Neural progenitor cell (in vitro differentiated cells): Measurements from ENCODE around the gene TLR5. TPM values are rescaled to one million over a fixed set of nuclear protein-coding genes. Genes with fewer than 3 reads are reported as not detected.
A peak's percentile ranks its signal among the peaks of the same experiment; 100 is the strongest.

Experiments
- DNase-seq: peaks from one replicate; pipeline ENCODE4 v3.0.0-alpha.2; 2016; ENCODE audit warnings: low spot score
- H2AFZ ChIP-seq: fragments of 200-600 bp; sonication (generic); replicated peaks from 2 replicates; pipeline ENCODE4 v1.6.1; 2016; ENCODE audit warnings: antibody characterized with exemption
- H3F3A ChIP-seq: fragments of 200-600 bp; sonication (generic); 2 replicates; pipeline ENCODE4 v1.6.1; 2016; ENCODE audit warnings: antibody characterized with exemption, low read depth
- H3K27ac ChIP-seq: fragments of 200-600 bp; sonication (generic); 2 replicates; pipeline ENCODE4 v1.5.1; 2016; ENCODE audit warnings: mild to moderate bottlenecking
- H3K27me3 ChIP-seq: fragments of 200-600 bp; sonication (generic); 2 replicates; pipeline ENCODE4 v1.6.1; 2016; ENCODE audit warnings: mild to moderate bottlenecking, moderate library complexity
- H3K36me3 ChIP-seq: fragments of 200-600 bp; sonication (generic); 2 replicates; pipeline ENCODE4 v1.5.1; 2016
- H3K4me1 ChIP-seq: fragments of 200-600 bp; sonication (generic); 2 replicates; pipeline ENCODE4 v1.6.1; 2016; ENCODE audit warnings: mixed run types
- H3K4me2 ChIP-seq: fragments of 200-600 bp; sonication (generic); 2 replicates; pipeline ENCODE4 v1.6.1; 2016
- H3K4me3 ChIP-seq: fragments of 200-600 bp; sonication (generic); 2 replicates; pipeline ENCODE4 v1.5.1; 2016
- H3K79me2 ChIP-seq: fragments of 200-600 bp; sonication (generic); 2 replicates; pipeline ENCODE4 v1.6.1; 2016; ENCODE audit warnings: low read depth
- H3K9ac ChIP-seq: fragments of 200-600 bp; sonication (generic); 2 replicates; pipeline ENCODE4 v1.6.1; 2016
- H3K9me3 ChIP-seq: fragments of 200-600 bp; sonication (generic); 2 replicates; pipeline ENCODE4 v1.5.1; 2016; ENCODE audit warnings: low read depth
- H4K20me1 ChIP-seq: fragments of 200-600 bp; sonication (generic); 2 replicates; pipeline ENCODE4 v1.6.1; 2016; ENCODE audit warnings: low read depth
- H3K27ac Mint-ChIP-seq: 3 replicates; pipeline ENCODE4 v1.8.0; 2021; ENCODE audit warnings: mixed read lengths
- H3K27me3 Mint-ChIP-seq: 2 replicates; pipeline ENCODE4 v1.8.0; 2022; ENCODE audit warnings: low read depth, mild to moderate bottlenecking, inconsistent platforms, moderate library complexity, mixed read lengths; ENCODE audit not compliant: insufficient read depth
- H3K36me3 Mint-ChIP-seq: 3 replicates; pipeline ENCODE4 v1.8.0; 2021; ENCODE audit warnings: mixed read lengths
- H3K4me1 Mint-ChIP-seq: 3 replicates; pipeline ENCODE4 v1.8.0; 2021; ENCODE audit warnings: mixed read lengths
- H3K4me3 Mint-ChIP-seq: 3 replicates; pipeline ENCODE4 v1.8.0; 2021; ENCODE audit warnings: mild to moderate bottlenecking, moderate library complexity, mixed read lengths
- H3K9me3 Mint-ChIP-seq: 3 replicates; pipeline ENCODE4 v1.8.0; 2020; ENCODE audit warnings: mixed read lengths
- CTCF ChIP-seq: fragments of 200-600 bp; sonication (generic); IDR thresholded peaks from 2 replicates; pipeline ENCODE4 v1.5.1; 2017; ENCODE audit warnings: antibody characterized with exemption, mild to moderate bottlenecking
- EZH2 ChIP-seq: fragments of 200-600 bp; sonication (generic); IDR thresholded peaks from 2 replicates; pipeline ENCODE4 v1.6.1; 2017; ENCODE audit warnings: antibody characterized with exemption, mild to moderate bottlenecking, moderate library complexity
- EZH2phosphoT487 ChIP-seq: fragments of 200-600 bp; sonication (generic); IDR thresholded peaks from 2 replicates; pipeline ENCODE4 v1.6.1; 2017; ENCODE audit warnings: antibody characterized with exemption
- total RNA-seq: library from RNA; depleted of rRNA; stranded (reverse); fragments of >200 nt; gene quantifications from 2 replicates; pipeline ENCODE4 v1.2.3, GENCODE V29; 2015; ENCODE audit warnings: low replicate concordance

The TLR5 gene
- 0.30 and 0.68 TPM in 2 replicates for total RNA-seq

- peak; percentile 91 for DNase-seq
- peaks cover 9% of the 10 kb centered on the region for H3K27me3 Mint-ChIP-seq
- no peaks in the 10 kb centered on the region for H4K20me1 ChIP-seq
- peak within 1 kb of the TSS; percentile 59 for H3K4me3 ChIP-seq
- H3K4me2 ChIP-seq = peak within 1 kb of the TSS; percentile 76
- H2AFZ ChIP-seq = peak within 1 kb of the TSS; percentile 91
- TF ChIP-seq EZH2phosphoT487 (no peak), CTCF (peak; percentile 73), EZH2 (peak; percentile 39)
- no peaks in the 10 kb centered on the region for H3K36me3 ChIP-seq
- H3K36me3 Mint-ChIP-seq = no peaks in the 10 kb centered on the region
- no peak within 1 kb of the TSS for H3K27ac Mint-ChIP-seq
- no peaks in the 10 kb centered on the region for H3K79me2 ChIP-seq
- peaks cover 3% of the 10 kb centered on the region for H3K4me1 ChIP-seq
- H3K9ac ChIP-seq = no peak within 1 kb of the TSS
- H3K9me3 ChIP-seq = no peaks in the 10 kb centered on the region
- peak within 1 kb of the TSS; percentile 83 for H3K4me3 Mint-ChIP-seq
- H3K4me1 Mint-ChIP-seq = peaks cover 9% of the 10 kb centered on the region
- no peak within 1 kb of the TSS for H3K27ac ChIP-seq
- peaks cover 18% of the 10 kb centered on the region for H3K27me3 ChIP-seq
- H3K9me3 Mint-ChIP-seq = peaks cover 11% of the 10 kb centered on the region
- peaks cover 20% of the 10 kb centered on the region for H3F3A ChIP-seq
Observed at GRCh38 chr1:223142795-223143536, at the start of gene TLR5. TLR5 (minus strand) TSS chr1:223143248; CDS start chr1:223113031, 30,217 bp downstream.

GRCh38 chr1:223189903-223190724 is 47.1 kb upstream of the TLR5 start:
- H3K9ac ChIP-seq = no peak overlapping the region
- H3K4me1 Mint-ChIP-seq = no peaks in the 10 kb centered on the region
- H3F3A ChIP-seq = no peaks in the 10 kb centered on the region
- H3K27me3 ChIP-seq = no peaks in the 10 kb centered on the region
- no peaks in the 10 kb centered on the region for H3K79me2 ChIP-seq
- H3K9me3 ChIP-seq = no peaks in the 10 kb centered on the region
- peaks cover 1% of the 10 kb centered on the region for H3K27me3 Mint-ChIP-seq
- H4K20me1 ChIP-seq = no peaks in the 10 kb centered on the region
- no peak overlapping the region for H3K4me3 Mint-ChIP-seq
- peaks cover 6% of the 10 kb centered on the region for H3K4me1 ChIP-seq
- no peaks in the 10 kb centered on the region for H3K36me3 ChIP-seq
- no peak overlapping the region for H3K4me2 ChIP-seq
- H3K27ac Mint-ChIP-seq = no peak overlapping the region
- no peak for DNase-seq
- H3K36me3 Mint-ChIP-seq = no peaks in the 10 kb centered on the region
- H3K9me3 Mint-ChIP-seq = no peaks in the 10 kb centered on the region
- no peak overlapping the region for H3K4me3 ChIP-seq
- no peak overlapping the region for H3K27ac ChIP-seq
- H2AFZ ChIP-seq = no peak overlapping the region
- TF ChIP-seq EZH2phosphoT487 = no peak
- no peak for TF ChIP-seq CTCF
- TF ChIP-seq EZH2 = no peak

GRCh38 chr1:223189525-223189902 is 46.5 kb upstream of the TLR5 start:
- H3K36me3 ChIP-seq = no peaks in the 10 kb centered on the region
- H3K4me1 Mint-ChIP-seq = no peaks in the 10 kb centered on the region
- no peaks in the 10 kb centered on the region for H3K9me3 ChIP-seq
- no peaks in the 10 kb centered on the region for H3K79me2 ChIP-seq
- no peaks in the 10 kb centered on the region for H3K27me3 ChIP-seq
- no peak overlapping the region for H2AFZ ChIP-seq
- no peak overlapping the region for H3K27ac ChIP-seq
- H3K4me1 ChIP-seq = peaks cover 5% of the 10 kb centered on the region
- H3K4me3 ChIP-seq = no peak overlapping the region
- no peaks in the 10 kb centered on the region for H4K20me1 ChIP-seq
- H3K27me3 Mint-ChIP-seq = peaks cover 4% of the 10 kb centered on the region
- no peak overlapping the region for H3K4me3 Mint-ChIP-seq
- no peaks in the 10 kb centered on the region for H3F3A ChIP-seq
- TF ChIP-seq EZH2 = no peak
- TF ChIP-seq CTCF = no peak
- no peak for TF ChIP-seq EZH2phosphoT487
- no peaks in the 10 kb centered on the region for H3K36me3 Mint-ChIP-seq
- DNase-seq = no peak
- no peak overlapping the region for H3K27ac Mint-ChIP-seq
- no peaks in the 10 kb centered on the region for H3K9me3 Mint-ChIP-seq
- no peak overlapping the region for H3K4me2 ChIP-seq
- no peak overlapping the region for H3K9ac ChIP-seq
